Activated CD4-positive, CD25-positive, alpha-beta regulatory T cell treated with anti-CD3 and anti-CD28 coated beads, Interleukin-2, amount 50 U/mL, for 24 hours (primary cell): Measurements from ENCODE around the gene KRTAP19-7.

Experiments used
- ATAC-seq, 2 donors: fragments of 150-1000 bp; cut with Tn5 transposase; one replicate each; pipeline ENCODE4 v1.10.0; 2021; ENCODE audit warnings: mild to moderate bottlenecking in 1 of 2, moderate library complexity in 1 of 2

The KRTAP19-7 gene, protein sequence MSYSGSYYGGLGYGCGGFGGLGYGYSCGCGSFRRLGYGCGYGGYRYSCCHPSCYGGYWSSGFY

DNA sequence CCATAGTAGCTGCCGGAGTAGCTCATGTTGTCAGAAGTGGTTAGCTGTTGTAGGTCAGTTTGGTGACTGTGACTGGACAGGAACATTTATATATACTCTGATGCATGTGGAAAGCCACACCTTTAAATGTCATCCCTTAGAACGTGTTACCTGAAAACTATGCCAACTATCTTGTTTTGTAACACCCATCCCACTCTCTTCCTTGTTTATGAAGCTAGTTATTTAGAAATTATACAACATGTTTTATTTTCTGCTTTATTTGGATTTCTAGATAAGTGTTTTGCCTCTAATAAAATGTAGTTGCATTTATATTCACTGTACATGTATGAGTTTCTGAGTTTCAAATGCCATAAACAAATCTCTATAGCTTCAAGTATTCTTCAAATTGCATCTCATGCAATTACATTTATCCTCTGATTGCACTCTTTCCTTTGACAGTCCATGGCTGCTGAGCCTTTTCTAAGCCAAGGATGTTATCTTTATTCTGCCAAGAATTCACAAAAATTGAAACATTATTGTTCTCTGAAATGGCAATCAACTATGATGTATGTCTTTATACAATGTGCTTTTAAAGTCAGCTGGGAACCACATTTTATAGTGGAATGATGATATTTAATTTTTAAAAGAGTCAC, at the start of gene KRTAP19-7:
Gene KRTAP19-7 (minus strand): TSS at position 51 of the 632 bp plus-strand sequence. CDS start 25 bp downstream, at position 26.
- no peak for ATAC-seq

DNA sequence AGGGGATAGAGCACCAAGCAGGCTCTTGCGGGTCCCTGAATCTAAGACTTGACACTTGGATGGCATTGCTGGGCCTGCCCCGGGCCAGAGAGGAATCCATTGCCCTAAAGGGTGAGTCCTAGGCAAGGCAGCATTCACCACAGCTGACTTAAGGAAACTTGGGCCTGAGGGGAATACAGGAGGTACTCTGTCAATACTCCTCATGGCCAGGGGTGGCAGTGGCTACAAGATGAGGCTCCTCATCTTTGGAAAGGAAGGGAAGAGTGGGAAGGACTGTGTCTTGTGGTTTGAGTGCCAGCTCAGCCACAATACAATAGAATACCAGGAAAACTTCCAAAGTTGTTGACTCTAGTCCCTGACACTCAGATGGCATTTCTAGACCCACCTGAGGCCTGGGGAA, 44.9 kb upstream of the KRTAP19-7 start:
- no peak for ATAC-seq

DNA sequence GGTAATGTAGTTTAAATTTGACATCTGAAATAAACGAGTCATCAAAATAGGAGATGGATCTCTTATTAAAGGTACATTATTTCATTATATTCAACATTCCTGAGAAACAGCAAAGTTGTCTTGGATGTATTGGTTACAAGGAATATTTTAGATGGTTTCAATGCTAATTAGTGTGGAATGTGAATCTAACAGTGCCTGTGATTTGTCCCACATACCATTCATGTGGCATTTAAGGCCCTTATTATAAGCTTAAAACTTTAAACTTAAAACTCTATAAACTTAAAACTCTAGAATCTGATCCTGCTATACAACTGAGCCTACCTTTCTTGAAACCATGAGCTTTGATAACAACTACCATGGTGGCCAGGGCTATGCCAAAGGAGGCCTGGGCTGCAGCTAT, 39.7 kb upstream of the KRTAP19-7 start, which contains the start of gene KRTAP22-1:
Gene KRTAP22-1 (plus strand): TSS at position 301 of the 400 bp plus-strand sequence.
- no peak for ATAC-seq

DNA sequence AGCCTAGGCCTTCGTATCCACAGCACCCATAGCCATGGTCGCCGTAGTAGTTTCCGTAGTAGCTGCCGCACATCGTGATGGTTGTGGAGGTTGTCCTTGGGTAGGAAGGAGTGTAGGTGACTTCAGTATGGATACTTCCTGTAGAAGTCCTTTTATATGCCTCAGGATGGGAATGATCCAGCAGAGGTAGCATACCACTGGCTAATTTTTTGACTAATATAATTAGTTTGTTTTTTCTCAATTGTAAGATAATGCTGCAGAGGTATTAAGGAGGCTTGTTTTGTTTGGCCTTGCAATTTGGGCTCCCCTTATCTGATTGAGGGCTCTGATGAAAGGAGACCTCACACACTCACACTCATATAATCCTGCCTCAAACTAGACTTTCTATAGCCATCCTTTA, 37.7 kb upstream of the KRTAP19-7 start, which contains the start of gene KRTAP6-2:
Gene KRTAP6-2 (minus strand): TSS at position 101 of the 400 bp plus-strand sequence. CDS start 28 bp downstream, at position 73.
- ATAC-seq: no peak

DNA sequence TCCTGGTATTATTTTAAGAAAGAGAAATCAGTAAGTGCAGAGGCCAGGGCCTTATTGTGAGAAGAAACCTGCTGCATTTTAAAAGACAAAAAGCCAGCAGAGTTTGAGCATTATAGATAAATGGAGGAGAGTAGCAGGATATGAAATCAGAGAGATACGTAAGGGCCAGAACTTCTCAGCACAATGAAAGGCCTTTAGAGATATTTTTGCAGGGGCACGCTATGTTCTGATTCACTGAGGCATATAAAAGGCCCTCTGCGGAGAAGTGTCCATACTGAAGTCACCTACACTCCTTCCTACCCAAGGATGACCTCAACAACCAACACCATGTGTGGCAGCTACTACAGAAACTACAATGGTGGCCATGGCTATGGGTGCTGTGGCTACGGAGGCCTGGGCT, 31.0 kb upstream of the KRTAP19-7 start, which contains the start of gene KRTAP6-3:
Gene KRTAP6-3 (plus strand): TSS at position 301 of the 400 bp plus-strand sequence. CDS start 6 bp downstream, at position 307.
- ATAC-seq: no peak

DNA sequence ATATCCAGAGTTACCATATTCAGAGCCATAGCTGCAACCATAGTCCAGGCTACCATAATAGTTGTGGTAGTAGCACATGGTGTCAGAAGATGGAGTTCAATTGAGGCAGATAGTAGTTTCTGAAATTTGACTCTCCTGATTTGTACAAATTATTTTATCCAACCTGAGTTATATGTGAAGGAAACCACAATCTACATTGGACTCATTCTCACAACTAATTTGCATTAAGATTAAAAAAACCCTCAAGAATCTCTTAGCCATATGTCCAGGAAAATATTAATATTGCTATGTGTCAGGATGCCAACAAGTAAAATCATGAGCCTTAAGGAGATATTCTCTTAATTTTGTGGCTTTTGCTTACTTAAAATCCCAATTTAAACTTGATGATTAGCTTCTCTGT, 29.2 kb upstream of the KRTAP19-7 start, which contains the start of gene KRTAP22-2:
Gene KRTAP22-2 (minus strand): TSS at position 101 of the 400 bp plus-strand sequence.
- ATAC-seq: no peak

DNA sequence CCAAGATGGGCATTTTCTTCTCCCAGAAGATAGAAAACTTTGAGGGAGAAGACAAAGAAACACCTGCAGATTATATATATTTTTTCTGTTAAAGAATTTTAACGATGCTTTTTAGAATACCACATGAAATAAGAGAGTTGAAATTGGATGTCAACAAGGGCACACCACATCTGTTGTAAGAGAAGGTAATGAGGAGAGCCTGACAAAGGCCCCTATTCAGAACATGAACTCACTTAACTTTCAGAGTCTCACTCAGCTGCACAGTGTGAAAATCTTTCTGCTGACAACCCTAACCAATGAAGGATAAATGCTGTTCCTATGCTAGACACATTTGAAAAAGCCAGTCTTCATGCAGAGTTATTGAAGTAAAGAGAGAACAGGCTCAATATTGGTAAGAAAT, 21.8 kb upstream of the KRTAP19-7 start:
- ATAC-seq: no peak

DNA sequence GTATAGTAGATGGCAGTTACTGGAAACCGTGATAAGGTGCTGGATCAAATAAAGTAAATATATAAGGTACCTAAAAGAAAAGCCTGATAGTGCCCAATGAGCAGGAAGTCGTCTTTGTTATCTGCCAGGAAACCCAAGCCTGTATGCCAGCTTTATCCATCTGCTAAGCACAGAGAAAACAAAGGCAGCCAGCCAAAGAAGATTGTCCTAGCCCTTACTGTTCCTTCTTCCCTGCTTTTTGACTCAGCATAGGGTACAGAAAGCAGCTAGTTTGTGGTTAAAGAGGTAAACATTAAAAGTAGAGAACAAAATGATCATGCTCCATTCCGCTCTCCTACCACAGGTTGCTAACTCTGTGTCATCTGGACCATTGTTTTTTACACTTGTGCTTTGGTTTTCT, 19.0 kb upstream of the KRTAP19-7 start:
- no peak for ATAC-seq

DNA sequence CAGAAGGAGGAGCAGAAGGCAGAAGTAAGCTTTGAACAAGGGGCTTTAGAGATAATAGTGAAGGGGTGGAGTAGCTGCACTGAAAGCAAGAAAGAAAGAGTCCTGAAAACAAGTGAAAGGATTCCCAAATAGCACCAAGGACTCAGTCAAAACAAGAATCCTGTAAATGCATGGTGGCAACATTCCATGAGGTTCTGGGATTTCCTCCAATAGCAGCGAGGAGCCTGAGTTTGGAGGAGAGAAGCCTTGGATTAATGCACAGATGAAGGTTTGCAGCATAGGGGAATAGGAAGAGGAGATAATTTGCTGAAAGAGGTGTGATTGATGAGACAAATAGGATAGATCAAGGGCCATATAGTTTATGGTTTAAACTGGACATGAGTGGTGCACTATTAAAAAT, 18.2 kb upstream of the KRTAP19-7 start:
- no peak for ATAC-seq

DNA sequence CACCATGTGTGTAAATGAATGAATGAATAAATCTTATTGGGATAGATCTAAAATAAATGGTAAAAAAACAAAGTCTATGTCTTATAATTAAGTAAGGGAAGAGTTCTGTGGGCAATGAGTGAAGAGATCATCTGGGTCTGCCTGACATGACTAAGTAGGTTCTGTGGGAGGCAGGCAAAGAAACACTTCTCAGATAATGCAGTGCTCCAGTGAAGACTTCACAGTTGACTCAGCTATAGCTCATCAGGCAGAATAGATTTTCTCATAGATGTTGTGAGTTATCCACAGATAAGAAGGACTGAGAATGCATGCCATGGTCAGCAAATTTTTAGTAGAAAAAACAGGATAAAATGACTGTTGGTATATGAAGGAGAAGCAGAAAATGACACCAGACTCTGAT, 16.7 kb upstream of the KRTAP19-7 start:
- no peak for ATAC-seq

DNA sequence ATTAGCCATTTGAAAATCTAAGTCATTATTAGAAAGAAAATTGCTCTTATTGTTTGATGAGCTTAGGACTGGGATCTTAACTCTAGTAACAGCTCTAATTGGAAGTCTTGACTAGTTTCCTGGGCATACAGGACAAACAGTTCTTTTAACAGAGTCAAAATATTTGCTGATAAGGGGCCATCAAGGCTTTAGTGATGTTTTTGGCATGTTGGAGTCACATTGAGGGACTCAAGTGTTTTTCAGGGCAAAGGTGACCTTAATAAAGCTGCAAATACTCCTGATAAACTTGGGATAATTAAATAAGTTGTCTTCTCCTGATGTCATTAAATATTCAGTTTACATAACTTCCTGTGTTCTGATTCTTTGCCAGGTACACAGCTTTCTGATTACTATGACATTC, 6.5 kb upstream of the KRTAP19-7 start:
- no peak for ATAC-seq

DNA sequence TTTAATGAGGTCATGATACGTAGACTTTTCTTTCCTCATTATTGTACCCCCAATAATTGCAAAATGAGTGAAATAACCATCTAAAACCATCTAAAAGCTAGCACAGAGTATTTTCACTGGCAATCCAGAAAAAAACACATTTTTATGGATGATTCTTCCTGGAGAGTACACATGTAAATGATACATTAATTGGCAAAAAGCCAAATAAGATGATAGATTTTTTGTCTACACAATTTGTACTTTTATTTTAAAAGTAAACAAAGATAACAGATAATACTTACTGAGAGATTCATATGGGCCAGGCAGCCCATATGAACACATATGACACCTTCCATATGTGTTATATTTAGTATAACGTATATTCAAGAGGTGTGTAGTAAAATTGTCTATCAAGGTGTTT, 2.5 kb upstream of the KRTAP19-7 start:
- no peak for ATAC-seq

DNA sequence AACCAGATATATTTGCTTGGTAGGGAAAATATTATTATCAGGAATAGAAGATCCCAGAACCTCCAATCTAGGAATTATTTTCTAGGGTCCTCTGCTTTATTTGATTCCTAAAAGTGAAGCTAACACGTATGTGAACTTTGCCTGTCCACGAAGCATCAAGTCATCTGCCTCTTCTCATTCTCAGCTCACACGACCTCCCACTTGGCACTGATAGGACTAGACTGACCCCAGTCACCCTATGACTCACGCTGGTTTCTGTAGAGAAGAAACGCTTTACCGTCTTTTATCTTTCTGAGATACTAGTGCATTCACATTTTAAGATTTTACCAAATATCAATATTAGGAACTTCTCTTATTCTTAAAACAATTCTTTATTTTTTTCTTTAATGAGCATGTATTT, 2.0 kb upstream of the KRTAP19-7 start:
- no peak for ATAC-seq

DNA sequence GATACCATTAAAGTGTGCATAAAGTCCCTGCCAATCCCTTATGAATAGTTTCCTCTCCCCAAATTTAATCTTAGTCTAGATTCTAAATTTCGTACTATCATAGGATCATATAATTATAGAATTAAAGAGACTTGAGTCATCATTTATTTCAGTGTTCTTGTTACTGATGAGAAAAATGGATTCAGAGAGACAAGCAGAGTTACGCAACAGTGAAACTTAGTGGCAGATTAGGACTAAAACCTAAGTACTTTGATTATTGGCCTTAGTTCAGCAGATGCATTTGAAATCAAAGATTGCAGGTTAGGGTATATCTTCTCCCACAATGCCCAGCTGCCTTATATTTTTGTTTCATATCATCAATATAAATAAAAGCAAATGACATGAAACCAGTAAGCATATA, 843 bp upstream of the KRTAP19-7 start:
- ATAC-seq: no peak

DNA sequence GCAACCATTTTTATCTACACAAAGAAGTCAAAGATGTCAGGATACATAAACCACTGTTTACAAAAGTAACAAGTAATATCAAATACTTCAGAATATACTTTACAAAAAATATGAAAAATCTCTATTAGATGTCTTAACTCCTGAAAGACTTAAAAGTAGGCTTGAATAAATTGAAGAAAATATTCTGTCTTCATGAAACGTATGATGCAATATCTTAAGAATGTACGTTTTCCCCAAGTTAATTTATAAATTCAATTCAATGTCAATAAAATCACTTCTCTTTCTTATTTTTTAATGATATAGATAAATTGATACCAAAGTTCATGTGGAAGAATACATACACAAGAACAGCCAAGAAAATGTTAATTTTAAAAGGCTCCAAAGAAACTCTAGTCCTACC, 6.0 kb downstream of the KRTAP19-7 start:
- no peak for ATAC-seq

DNA sequence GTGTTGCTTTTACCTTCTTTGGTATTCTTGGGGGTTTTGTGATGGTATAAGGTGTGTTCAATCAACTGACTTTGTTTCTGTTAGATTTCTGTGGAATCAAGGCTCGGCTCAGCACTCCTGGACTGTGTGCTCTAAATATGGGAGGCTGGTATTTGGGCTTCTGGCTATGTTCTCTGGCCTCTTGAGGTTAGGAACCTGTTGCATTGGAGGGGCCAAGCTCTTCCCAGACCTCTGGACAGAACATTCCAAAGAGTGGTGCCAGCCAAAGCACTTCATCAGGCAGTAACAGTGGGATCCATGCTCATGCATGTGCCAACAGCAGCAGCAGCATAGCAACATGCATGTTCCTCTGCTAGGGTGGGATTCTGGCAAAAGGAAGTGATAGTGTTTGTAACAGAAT, 8.3 kb downstream of the KRTAP19-7 start:
- ATAC-seq: no peak

DNA sequence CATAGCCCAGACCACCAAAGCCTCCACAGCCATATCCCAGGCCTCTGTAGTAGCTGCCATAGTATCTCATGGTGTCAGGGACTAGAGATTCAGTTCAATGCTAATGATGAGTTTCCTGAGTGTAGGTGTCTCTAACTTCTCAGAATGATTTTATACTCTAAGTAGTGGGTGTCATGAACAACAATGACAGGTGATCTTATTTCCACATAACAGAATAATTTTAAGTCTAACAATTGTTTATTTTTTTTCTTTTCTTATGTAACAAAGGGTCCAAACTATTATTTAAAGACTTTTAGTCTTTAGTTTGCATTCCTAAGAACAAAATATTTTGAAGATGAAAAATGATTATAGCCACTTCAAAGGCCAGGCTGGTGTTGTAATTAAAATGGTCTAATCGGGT, 19.4 kb downstream of the KRTAP19-7 start, which contains the start of gene KRTAP19-6:
Gene KRTAP19-6 (minus strand): TSS at position 101 of the 400 bp plus-strand sequence. CDS start 31 bp downstream, at position 70.
- no peak for ATAC-seq

DNA sequence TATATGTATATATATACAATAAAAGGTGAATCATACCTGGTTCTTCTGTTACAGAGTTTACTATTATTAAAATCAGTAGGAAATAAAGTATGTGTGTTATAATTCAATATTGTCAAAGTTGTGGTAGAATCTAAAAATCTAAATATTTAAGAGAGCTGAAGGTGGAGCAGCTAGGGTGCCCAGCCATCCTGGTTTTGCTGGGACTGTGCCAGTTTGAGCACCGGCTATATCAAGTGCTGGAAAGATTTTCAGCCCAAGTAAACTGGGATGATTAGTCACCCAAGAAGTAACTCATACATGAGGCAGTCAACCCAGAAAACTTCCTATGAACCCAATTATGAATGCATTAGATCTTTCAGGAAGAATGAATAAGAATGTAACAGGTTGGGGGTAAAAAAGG, 42.2 kb downstream of the KRTAP19-7 start:
- ATAC-seq: no peak

DNA sequence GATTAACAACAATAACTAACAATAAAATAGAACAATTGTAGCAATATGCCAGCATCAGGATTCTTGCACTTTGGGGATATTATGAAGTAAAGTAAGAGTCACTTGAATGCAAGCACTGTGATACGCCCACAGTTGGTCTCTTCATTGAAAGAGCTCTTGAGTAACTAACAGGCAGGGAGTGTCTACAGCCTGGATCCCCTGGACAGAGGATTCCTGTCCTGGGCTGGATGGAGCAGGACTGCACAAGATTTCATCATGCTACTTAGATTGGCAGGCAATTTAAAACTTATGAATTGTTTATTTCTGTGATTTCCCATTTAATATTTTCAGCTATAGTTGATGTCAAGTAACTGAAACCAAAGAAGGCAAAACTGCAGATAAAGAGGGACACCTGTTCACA, 45.4 kb downstream of the KRTAP19-7 start:
- no peak for ATAC-seq
